DMS53 treated with DMSO at 0.1 percent for 48 hours (cell line): ENCODE data around the gene C2orf68.
A peak's percentile ranks its signal among the peaks of the same experiment; 100 is the strongest.
"Not testable (repeated sequence)": the region's sequence is repeated elsewhere in the genome, so short reads cannot be mapped to it uniquely, and the experiment has no call there.

Experiments
- DNase-seq: peaks from one replicate; lab custom pipeline; 2025; ENCODE audit not compliant: unreplicated experiment; lab: John Stamatoyannopoulos, UW

The C2orf68 gene

DNA sequence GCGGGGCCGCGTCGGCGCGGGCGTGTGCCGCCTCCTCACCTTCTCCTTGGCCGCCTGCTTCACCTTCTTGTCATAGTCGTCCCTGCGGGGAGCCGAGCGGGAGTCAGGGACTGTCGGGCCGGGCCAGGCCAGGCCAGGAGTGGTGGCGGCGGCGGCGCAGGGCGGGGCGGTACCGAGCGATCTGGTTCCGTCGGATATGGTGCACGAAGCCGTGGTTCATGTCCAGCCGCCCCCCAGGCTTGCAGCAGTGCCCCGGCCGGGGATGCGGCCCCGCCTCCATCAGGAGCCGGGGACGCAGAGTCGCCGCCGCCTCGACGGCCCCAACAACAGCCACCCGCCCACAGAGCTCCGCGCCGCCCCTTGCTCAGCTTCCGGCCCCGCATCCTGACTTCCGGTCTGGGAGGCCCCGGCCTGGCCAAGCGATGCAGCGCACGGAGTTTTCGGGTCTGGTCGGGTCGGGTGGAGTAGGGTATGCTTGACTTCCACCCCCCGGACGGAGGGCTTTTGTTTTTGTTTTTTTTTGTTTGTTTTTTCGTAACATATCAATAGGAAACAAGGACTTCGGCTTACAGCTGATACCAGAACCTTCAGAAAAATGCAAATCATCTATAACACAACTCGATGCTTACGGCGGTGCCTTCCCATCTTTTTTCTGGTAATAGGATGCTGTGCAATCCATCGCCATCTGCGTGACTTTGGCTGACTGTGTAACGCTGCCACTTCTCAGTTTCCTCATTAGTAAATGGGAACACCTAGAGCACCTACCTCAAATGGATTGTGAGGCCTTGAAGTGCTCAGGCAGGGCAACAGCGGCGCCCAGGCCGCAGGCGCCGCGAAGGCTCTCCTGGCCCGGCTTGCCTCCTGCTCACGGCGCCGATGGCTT lies at the start of gene C2orf68:
Gene C2orf68 (minus strand): TSS at position 362 of the 883 bp plus-strand sequence. CDS start 82 bp downstream, at position 280.
- peak; percentile 90 for DNase-seq

- no peak for DNase-seq
Measured at GRCh38 chr2:85661139-85661858, 49.4 kb upstream of the C2orf68 start.

- DNase-seq, result no peak
Measured at GRCh38 chr2:85660725-85661124, 48.9 kb upstream of the C2orf68 start.

- not testable (repeated sequence) for DNase-seq
Measured at GRCh38 chr2:85660301-85660700, 48.4 kb upstream of the C2orf68 start.

DNA sequence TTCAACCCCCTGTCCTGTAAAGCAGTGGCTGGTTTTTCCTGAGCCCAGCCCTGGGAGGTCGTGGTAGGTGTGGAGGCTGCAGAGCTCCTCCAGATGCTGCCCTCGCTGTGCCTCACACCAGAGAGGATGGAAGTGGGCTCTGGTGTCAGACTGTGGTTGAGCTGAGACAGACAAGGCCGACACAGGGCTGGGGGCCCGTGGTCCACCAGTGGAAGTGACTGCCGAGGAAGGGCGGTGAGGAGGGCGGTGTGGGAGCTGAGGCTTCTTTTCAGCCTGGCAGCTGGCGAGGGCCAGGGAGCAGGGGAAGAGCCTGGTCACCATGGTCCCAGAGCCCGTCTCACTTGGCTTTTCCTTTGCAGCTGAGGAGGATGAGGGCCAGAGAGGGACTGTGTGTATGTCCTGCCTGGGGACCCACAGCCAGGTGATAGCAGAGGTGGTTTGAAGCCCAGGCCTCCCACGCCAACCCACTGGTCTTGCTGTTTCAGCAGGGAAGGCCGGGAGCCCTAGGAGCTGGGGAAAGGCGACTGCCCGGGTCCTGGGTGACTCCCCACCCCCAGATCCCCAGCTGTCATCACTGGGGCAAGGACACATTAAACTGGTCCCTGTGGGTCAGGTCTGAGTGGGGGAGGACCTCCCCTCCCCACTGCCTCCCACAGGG lies 47.6 kb upstream of the C2orf68 start:
- no peak for DNase-seq

- DNase-seq, result not testable (repeated sequence)
Measured at GRCh38 chr2:85657399-85657798, 45.5 kb upstream of the C2orf68 start.

GRCh38 chr2:85656468-85656867 lies 44.6 kb upstream of the C2orf68 start:
- DNase-seq, result peak; percentile 39

GRCh38 chr2:85655961-85656417 lies 44.1 kb upstream of the C2orf68 start:
- no peak for DNase-seq

DNA sequence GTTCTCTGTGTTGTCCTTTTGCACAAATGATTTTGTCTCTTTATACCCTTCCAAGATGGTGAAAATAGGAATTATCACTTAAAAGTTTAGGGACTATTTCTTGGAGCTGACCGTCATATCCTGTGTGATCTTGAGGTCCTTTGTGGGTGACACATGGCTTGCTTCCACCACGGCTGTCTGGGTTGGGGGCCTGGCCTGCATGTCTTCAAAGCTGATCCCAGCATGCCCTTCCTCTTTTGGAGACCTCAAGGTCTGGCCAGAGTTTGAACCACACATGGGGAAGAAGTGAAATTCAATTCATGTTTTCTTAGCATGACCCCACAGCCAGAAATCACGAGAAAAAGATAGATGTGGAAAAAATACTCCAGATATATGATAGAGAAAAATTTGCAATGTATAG lies 42.1 kb upstream of the C2orf68 start:
- no peak for DNase-seq

GRCh38 chr2:85652056-85652455 lies 40.2 kb upstream of the C2orf68 start:
- DNase-seq, result no peak

DNA sequence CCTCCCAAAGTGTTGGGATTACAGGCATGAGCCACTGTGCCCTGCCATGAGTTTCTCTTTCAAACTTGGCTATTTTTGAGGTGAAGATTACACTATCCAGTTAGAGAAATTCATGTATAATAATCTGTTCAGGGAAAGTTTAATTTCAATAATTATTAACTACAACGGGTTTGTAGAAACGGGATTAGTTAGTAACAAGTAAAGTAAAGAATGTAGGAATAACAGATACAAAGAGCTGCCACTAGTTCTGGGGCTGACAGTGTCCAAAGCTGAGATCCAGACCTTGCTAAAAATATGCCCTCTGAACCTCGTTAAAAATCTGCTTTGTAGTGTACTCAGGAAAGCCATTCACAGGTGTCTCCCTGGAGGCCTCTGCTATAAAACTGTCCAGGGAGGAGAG lies 39.2 kb upstream of the C2orf68 start:
- no peak for DNase-seq

DNA sequence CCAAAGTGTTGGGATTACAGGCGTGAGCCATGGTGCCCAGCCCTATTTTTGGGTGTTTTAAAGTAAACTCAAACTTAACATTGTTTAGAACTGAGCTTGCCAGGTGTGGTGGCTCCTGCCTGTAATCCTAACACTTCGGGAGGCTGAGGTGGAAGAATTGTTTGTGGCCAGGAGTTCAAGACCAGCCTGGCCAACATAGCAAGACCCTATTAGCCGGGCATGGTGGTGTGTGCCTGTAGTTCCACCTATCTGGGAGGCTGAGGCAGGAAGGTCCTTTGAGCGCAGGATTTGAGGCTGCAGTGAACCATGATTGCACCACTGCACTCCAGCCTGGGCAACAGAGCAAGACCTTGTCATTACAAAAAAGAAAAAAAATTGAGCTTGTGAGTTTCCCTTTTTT lies 38.6 kb upstream of the C2orf68 start:
- no peak for DNase-seq

DNA sequence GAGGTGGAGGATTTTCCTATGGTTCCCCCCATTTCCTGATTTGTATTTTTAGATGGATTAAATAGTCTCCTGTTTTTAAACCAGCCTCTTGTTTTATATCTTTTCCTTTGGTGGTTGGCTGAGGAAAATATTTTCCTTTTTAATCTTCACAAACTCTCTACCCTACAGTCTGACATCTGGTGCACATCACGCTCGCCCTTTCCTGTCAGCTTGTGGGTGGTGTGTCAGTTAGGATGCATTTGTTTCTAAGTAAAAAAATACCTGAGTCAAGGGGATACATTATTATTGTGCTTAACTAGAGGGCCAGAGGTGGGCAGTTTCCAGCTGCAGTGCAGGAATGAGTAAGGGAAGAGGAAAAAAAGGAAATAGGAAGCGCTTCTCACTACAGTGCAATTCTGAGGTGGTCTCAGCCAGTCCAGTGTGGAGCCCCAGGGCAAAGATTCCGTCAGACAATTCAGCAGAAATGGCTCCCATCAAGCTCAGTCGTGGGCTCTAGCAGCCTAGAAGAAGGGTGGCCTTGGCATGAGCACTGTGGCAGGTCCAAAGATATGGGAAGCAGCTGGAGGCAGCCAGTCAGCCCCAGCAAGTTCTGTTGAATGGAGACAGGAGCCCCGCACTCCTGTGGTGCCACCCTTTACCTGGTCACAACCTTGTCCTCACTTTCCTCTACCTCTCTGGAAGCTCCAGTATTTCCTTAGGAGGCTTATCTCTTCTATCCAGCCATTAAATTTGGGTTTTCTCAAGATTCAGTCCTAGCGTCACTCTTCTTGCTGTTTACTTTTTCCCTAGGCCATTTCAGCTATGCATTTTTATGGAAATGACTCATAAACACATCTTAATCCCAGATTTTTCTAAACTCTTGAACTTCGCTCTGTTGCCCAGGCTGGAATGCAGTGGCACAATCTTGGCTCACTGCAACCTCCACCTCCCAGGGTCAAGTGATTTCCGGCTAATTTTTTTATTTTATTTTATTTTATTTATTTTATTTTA lies 37.6 kb upstream of the C2orf68 start:
- no peak for DNase-seq

GRCh38 chr2:85648619-85649018 lies 36.8 kb upstream of the C2orf68 start:
- no peak for DNase-seq

DNA sequence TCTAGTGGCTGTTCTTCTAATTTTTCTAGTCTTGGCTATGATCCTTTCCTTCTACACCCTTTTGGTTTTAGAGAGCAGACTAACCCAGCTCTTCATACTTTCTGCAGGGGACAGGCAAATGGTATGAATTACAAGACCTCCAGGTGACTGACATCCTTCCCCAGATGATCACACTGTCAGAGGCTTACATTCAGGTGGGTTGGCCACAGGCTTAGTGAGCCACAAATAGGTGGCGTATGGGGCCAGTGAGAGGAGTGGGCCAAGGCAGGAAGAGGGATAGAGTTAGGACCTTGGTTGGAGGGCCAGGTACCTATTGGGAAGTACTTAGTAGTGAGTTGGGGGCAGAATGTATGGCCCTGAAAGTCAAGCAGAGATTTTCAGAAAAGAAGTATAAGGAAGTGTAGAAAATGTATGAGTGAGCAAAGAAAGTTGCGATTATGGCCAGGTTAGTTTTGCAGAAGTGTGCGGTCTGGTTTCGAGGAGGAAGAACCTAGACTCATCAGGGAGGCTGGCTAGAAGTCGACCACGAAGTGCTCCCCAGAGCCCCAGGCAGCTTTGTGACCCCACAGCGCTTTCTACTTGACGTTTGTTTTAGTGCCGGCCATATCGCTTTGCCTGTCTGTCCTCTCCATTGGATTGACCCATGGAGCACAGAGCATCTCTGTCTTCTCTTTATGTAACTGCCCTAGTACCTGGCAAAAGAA lies 36.1 kb upstream of the C2orf68 start:
- DNase-seq, result no peak

GRCh38 chr2:85646166-85646565 lies 34.3 kb upstream of the C2orf68 start:
- no peak for DNase-seq

DNA sequence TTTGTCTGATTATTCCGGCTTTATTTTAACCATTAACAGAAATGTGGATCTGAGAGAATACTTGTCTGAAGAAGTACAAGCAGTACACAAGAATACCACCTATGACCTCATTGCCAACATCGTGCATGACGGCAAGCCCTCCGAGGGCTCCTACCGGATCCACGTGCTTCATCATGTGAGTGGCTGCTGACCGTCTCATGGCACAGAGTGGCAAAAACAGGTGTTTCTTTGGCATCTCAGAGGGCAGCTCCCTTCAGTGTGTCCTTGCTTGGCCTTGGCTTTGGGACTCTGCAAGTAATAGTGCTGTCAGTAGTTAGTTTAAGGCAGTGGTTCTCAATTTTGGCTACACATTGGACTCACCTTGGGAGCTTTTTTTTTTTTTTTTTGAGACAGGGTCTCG lies 33.0 kb upstream of the C2orf68 start:
- DNase-seq, result no peak

- no peak for DNase-seq
Measured at GRCh38 chr2:85642725-85643124, 30.9 kb upstream of the C2orf68 start.

- no peak for DNase-seq
Measured at GRCh38 chr2:85635636-85636035, 23.8 kb upstream of the C2orf68 start.

DNA sequence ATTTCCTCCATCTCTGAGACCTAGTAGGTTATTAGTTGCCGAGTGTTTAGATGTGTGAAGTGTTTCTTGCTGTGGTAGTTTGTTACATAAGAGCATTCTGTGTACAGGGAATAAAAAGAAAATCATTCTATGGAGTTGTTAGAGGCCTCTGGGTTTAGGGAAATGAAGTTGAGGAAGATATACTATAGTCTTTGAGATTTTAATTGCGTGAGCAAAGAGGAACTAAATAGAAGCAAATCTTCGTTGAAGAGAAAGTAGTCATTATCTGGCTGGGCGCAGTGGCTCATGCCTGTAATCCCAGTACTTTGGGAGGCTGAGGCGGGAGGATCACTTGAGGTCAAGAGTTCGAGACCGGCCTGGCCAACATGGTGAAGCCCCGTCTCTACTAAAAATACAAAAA lies 23.1 kb upstream of the C2orf68 start:
- DNase-seq, result no peak
